Stimulated activated CD4-positive, alpha-beta T cell treated with anti-CD3 and anti-CD28 coated beads, Interleukin-12 subunit alpha, Interleukin-12 subunit beta, amount 100 ng/mL, for 48 hours (primary cell): ENCODE measurements around the gene ANKLE1.
A peak's percentile ranks its signal among the peaks of the same experiment; 100 is the strongest.
"Not testable (repeated sequence)": the region's sequence is repeated elsewhere in the genome, so short reads cannot be mapped to it uniquely, and the experiment has no call there.

ENCODE experiments used
- DNase-seq, 3 donors: peaks; one replicate each; pipeline ENCODE4 v3.0.0-alpha.2; 2020; ENCODE audit warnings: low read depth in 2 of 3, low spot score in 1 of 3

Gene ANKLE1

GRCh38 chr19:17279436-17279835 lies 2.3 kb upstream of the ANKLE1 start:
- DNase-seq, result no peak

GRCh38 chr19:17282488-17283125 lies 906 bp downstream of the ANKLE1 start:
- DNase-seq, result peak; percentile 73 to 81 (median 80)

GRCh38 chr19:17283504-17283996 lies 1.8 kb downstream of the ANKLE1 start:
- no peak for DNase-seq

DNA sequence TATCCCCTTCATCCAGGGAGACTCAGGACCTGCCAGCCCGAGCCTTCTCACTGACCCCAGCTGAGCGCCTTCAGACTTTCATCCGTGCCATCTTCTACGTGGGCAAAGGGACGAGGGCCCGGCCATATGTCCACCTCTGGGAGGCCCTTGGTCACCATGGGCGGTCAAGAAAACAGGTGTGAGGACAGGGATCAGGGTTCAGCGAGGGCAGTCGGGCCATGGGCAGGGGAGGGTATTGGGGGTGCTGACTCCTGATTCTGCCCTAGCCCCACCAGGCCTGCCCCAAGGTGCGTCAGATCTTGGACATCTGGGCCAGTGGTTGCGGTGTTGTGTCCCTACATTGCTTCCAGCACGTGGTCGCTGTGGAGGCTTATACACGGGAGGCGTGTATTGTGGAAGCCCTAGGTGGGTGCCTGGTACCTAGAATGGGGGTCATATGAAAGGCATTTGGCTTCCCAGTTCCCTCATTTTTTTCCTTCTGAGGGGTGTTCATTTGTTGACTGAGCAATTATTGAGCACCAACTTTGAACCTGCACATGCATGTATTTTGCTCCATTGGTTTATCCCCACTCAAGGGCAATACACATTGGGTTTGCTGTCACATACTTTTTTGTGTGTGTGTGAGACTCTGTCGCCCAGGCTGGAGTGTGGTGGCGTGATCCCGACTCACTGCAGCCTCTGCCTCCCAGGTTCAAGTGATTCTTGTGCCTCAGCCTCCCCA lies 3.9 kb downstream of the ANKLE1 start:
- DNase-seq, result no peak

DNA sequence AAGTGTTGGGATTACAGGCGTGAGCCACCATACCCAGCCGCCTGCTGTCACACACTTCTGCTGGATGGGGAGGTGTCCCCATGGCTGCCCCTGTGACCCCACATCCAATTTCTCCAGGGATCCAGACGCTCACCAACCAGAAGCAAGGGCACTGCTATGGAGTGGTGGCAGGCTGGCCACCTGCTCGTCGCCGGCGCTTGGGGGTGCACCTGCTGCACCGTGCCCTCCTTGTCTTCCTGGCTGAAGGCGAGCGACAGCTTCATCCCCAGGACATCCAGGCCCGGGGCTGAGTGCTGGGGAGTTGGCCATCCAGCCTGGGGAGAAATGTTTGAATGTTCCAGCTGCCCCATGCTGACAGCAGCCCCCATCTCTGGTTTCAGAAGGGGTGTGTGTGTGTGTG lies 4.6 kb downstream of the ANKLE1 start:
- DNase-seq, result no peak

DNA sequence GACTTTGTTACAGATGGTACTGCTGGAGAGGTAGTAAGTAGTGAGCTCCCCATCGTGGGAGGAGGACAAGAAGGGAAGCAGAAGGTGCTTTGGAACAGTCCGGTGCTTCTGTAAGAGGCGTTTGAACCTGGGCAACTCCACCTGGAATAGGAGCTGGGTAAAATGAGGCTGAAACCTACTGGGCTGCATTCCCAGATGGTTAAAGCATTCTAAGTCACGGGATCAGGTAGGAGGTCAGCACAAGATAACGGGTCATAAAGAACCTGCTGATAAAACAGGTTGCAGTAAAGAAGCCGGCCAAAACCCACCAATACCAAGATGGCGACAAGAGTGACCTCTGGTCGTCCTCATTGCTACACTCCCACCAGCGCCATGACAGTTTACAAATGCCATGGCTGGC lies 5.1 kb downstream of the ANKLE1 start:
- no peak for DNase-seq

GRCh38 chr19:17289489-17289888 lies 7.8 kb downstream of the ANKLE1 start:
- DNase-seq, result peak in 2 of 3 donors; percentile 53 to 57

DNA sequence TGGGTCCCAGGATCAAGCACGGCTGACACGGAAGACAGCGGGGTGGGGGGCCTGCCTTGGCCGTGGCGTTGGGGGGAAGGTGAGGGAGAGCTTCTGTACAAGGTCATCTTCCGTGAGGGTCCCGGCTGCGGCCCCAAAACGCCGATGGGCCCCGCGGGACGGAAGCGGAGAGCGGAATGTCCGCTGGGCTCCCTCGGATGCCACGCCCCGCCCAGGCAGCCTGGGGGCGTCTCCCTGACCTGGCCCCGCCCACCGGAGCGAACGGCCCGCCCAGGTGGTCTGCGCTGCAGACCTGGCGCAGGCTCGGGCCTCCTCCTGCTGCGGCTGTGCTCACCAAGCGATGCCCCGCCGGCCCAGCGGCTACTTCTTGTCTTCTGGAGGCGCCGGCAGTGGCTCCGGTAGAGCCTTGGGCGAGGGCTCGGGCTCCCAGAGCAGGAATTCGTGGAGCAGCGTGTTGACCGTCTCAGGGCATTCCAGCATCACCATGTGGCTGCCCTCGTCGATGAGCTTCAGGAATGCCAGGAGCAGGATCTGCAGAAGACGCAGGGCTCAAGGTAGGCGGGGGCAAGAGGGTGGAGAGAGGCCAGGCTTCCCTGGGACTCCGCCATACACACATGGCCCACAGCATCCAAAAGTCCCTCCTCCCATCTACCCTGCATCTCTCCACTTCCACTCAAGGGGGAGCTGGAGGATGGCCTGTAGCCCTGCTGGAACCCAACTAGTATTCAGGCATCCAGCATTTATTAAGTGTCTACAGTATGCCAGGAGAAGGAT lies 10.8 kb downstream of the ANKLE1 start:
- DNase-seq, result peak; percentile 61 to 84 (median 73)

- no peak for DNase-seq
Observed at GRCh38 chr19:17293605-17294004, 11.9 kb downstream of the ANKLE1 start.

- DNase-seq, result peak; percentile 54 to 69 (median 59)
Observed at GRCh38 chr19:17294051-17294891, 12.6 kb downstream of the ANKLE1 start.

DNA sequence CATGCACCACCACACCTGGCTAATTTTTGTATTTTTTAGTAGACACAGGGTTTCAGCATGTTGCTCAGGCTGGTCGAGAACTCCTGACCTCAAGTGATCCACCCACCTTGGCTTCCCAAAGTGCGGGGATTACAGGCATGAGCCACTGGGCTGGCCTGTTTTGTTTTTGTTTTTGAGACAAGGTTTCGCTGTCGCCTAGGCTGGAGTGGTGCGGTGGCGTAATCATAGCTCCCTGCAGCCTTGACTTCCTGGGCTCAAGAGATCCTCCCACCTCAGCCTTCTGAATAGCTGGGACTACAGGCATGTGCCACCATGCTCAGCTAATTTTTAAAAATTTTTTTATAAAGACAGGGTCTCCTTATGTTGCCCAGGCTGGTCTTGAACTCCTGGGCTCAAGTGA lies 13.8 kb downstream of the ANKLE1 start:
- DNase-seq, result not testable (repeated sequence)

DNA sequence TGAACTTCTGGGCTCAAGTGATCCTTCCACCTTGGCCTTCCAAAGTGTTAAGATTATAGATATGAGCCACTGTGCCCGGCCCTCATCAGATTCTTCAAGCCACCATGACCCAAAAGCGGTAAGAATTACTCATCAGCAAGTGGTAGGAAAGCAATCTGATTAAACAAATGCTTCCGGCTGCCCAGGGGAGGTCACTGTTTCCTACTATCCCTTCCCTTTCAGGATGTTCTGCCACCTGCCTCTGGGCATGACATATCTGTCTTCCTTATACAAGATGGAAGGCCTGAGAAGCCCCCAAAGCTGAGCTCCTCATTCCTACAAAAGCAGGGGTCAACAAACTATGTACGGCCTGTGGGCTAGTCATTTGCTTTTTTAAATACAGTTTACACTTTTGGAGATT lies 14.6 kb downstream of the ANKLE1 start:
- no peak for DNase-seq

DNA sequence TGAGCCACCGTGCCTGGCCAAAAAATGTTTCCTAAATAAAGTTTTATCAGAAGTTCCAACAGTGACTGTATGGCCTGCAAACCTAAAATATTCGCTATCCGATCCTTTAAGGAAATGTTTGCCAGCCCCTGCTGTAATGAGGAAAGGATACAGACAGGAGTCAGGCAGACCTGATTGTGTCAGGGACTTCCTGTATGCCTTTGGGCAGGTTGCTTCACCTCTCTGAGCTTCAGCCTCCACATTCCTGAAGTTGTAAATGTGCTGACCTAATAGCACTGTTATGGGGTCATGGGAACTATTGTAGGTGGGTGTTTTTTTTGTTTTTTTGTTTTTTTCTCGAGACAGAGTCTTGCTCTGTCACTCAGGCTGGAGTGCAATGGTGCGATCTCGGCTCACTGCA lies 15.3 kb downstream of the ANKLE1 start:
- no peak for DNase-seq

GRCh38 chr19:17300992-17301619 lies 19.4 kb downstream of the ANKLE1 start:
- no peak for DNase-seq

DNA sequence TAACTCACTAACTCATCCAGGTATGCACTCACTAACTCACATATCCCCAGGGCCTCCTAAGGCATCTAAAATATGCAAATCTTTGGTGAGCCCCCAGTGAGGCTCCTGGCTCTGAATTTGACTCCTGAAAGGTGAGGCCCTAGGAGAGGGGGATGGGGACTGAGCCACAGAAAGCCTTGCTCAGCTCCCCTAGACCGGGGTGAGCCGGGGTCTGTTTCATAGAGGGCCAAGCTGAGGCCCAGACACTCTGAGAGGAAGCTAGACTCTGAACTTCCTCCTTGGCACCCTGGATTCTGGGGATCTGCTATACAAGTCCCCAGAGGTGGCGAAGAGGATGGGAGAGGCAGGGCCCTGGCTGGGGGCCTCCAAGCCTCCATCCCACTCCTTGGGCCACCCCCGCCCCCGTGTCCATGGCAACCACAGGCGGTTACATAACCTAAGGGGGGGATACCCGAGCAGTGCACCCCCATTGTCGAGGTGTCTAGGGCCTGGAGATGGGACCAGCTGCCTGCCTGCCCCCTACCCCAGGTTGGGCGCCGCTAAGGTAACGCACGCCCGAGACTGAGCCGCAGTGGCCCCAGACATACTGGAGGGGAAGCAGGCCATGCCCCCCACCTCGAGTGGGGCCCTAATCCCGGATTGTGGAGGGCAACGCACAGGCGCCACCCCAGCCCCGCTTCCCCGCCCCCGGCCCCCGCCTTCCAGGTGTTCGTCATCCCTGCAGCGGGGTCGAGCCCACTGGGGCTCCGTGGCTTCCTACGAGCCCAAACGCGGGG lies 20.9 kb downstream of the ANKLE1 start:
- no peak for DNase-seq

GRCh38 chr19:17303167-17303939 lies 21.7 kb downstream of the ANKLE1 start, which contains the start of gene ABHD8:
Gene ABHD8, minus strand, starts transcription at chr19:17303425. Its CDS starts 1,809 bp downstream, at chr19:17301616.
- DNase-seq, result peak; percentile 89 to 95 (median 93)

DNA sequence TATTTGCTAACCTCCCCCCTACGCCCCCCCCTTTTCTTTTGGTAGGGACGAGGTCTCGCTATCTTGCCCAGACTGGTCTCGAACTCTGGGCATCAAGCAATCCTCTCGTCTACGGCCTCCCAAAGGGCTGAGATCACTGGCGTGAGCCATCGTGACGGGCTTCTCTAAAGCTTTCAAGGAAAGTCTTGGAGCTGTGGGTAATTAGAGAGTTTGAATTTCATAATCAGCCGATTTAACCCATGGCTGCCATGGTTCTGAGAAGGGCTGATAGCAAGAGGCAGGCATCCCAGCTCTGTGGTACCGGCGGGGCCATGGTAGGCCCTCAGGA lies 22.2 kb downstream of the ANKLE1 start:
- no peak for DNase-seq

- no peak for DNase-seq
Observed at GRCh38 chr19:17304386-17305215, 22.9 kb downstream of the ANKLE1 start.
